GM10266 (cell line): ENCODE measurements around the gene CACNA2D3.

Experiments
- DNase-seq: peaks from one replicate; pipeline ENCODE4 v3.0.0; 2012; ENCODE audit errors: extremely low spot score
- CTCF ChIP-seq: IDR thresholded peaks from 2 replicates; pipeline ENCODE4 v1.5.1; 2012; ENCODE audit warnings: mild to moderate bottlenecking, low read depth; ENCODE audit not compliant: control insufficient read depth, insufficient read depth; ENCODE audit errors: missing control alignments

The CACNA2D3 gene

DNA sequence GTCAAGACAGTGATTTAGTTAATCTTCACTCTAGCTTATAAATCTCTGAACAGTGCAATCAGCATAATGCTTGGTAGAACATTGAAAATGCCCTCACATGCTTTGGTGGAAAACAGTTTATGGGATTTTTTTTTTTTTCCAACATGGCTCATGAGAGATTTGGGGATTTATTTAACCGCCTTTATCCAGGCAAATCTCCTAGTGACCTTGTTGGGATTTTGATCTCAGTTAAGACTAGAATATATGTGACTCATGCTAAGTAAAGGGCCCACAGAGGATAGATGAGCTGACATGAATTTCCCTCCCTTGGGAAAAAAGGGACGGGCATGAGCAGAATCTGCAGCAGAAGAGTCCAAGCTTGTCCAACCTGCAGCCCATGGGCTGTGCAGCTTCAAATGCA lies 786.8 kb downstream of the CACNA2D3 start:
- no peak for TF ChIP-seq CTCF
- no peak for DNase-seq

GRCh38 chr3:54914180-54914579 lies 791.8 kb downstream of the CACNA2D3 start:
- DNase-seq: no peak
- no peak for TF ChIP-seq CTCF

GRCh38 chr3:54915181-54915580 lies 792.8 kb downstream of the CACNA2D3 start:
- no peak for DNase-seq
- TF ChIP-seq CTCF: no peak

DNA sequence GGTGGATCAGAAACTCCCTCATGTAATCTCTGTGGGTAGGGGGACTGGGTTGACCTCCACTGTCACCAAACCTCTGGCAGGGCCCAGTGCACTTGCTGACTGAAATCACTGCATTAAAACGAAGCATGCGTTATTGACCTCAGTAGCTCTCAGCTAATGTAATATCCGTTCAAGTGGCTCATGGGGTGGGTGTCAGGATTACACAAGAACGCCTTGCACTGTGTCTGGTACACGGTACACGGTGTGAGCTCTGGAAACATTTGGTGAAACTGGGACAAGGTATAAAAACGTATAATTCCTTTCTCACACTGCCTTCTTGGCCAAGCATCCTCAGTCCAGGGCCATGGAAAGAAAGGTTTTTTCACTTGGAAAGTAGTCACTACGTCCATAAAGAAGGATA lies 793.6 kb downstream of the CACNA2D3 start:
- DNase-seq: no peak
- no peak for TF ChIP-seq CTCF

DNA sequence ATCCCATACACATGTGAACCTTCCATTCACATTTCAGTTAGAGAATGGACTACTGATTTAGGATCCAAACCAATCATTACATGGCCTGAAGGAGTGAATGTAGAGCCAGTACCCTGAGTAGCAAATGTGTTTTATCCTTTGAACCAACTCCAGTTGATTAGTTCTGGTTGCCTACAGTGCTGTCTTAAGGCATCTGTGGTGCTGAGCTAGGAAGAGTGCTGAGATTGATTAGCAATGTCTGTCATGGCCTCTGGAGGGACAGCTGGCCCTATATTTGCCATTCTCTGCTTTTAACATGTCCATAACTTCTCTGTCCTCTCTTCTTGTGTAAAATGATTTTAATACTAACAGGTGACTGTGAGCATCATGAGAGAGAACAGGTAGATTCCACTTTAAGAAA lies 794.4 kb downstream of the CACNA2D3 start:
- no peak for DNase-seq
- TF ChIP-seq CTCF: no peak

DNA sequence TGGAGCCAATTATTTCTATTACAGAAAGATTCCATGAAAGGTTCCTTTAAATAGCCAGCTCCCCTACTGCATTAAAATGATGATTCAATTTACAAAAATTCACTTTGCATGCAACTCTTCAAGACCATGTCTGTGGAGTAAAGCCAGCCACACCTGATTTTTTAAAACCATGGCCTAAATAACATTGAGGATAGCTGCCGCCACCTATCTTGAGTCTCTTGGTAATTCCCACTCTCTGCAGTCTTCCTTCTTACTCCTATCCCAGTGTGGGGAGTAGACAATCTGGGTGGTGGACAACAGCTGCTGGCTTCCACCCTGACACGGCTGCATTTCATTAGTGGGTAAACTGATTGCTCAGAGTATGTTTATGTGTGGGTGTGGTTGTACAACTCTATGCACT lies 794.8 kb downstream of the CACNA2D3 start:
- no peak for TF ChIP-seq CTCF

GRCh38 chr3:54917862-54918261 lies 795.5 kb downstream of the CACNA2D3 start:
- no peak for DNase-seq
- no peak for TF ChIP-seq CTCF

More for the DNA sequence above, 794.8 kb downstream of the CACNA2D3 start:
- DNase-seq: no peak
